CD4-positive, alpha-beta T cell treated with Interleukin-21 for 1 hour (primary cell): Measurements from ENCODE around the gene TBP.
"Not testable (repeated sequence)": the region's sequence is repeated elsewhere in the genome, so short reads cannot be mapped to it uniquely, and the experiment has no call there.

Experiments
- DNase-seq: peaks from one replicate; pipeline ENCODE4 v3.0.0-alpha.2; 2020

The TBP gene

GRCh38 chr6:170536671-170537070, 17.5 kb upstream of the TBP start:
- no peak for DNase-seq

DNA sequence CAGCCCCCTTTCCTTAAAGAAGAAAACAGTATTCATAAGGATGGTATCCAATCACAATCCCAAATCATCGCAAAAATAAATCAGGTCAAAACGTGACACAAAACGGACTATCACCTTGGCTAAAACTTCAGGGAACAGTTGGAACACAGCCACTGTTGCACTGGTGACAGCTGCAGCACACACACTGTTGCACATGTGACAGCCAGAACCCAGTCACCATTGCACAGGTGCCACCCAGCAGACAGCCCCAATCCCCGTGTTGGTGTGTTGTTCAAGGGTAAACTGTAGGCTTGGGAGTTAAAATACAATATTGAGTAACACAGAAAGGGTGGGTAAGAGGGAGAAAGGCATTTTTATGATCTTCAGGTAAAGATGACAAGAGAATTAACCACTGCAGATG, 16.8 kb upstream of the TBP start:
- DNase-seq, result no peak

- no peak for DNase-seq
Measured at GRCh38 chr6:170542031-170542719, 12.0 kb upstream of the TBP start.

- no peak for DNase-seq
Measured at GRCh38 chr6:170545405-170545804, 8.8 kb upstream of the TBP start.

DNA sequence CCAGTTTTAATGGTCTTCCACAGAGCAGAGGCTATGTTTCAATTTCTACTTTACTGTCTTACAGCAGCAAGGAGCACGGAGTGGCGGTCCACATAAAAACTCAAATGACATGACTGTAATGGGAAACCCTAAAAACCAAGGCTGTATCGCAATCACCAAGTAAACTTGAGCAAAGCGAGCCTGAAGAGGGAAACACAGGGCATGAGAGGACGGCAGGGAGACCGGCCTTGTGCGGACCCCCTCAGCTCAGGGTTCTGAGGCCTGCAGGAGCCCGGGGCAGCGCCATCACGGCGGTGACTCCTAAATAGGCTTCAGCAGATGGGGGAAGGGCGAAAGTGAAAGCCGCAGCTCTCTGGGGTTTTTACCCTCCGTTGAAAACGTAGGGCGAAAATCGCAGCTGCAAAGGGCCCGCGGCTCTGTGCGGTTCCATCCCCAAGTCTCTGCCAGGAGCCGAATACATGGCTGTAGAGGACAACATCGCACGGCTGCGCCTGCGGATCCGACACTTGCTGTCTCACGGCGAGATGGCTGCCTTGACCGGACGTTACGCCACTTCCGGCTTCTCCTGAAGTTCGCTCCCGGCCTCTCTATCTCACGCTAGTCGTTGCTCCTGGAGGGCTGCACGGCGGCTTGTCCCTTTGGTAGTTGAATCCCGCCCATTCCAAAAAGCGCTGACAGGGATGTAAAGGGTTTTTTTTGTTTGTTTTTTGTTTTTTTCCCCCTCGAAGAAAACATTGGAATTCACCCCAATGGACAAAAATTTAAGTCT, 1.2 kb upstream of the TBP start, which contains the start of gene PSMB1:
PSMB1 (minus strand) TSS at position 543 of the 769 bp plus-strand sequence; CDS start at position 478, 65 bp downstream.
- peak; percentile 87 for DNase-seq

- DNase-seq, result peak; percentile 68
Measured at GRCh38 chr6:170553534-170554012, 596 bp upstream of the TBP start.

DNA sequence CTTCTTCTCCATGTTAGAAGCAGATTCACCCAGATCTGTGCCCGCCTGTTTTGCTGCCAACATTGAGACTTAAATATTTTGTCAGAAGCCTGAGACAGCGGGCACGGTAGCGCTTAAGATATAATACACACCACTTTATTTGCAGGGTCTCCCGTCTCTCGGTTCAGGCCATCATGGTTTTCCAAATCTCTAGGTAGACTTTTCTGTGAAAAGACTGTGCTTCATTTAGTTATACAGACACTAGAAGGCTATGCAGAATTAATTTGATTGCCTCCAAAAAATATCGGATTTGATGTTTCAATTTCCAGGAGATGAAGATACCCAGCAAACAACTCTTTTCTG, 598 bp downstream of the TBP start:
- no peak for DNase-seq

DNA sequence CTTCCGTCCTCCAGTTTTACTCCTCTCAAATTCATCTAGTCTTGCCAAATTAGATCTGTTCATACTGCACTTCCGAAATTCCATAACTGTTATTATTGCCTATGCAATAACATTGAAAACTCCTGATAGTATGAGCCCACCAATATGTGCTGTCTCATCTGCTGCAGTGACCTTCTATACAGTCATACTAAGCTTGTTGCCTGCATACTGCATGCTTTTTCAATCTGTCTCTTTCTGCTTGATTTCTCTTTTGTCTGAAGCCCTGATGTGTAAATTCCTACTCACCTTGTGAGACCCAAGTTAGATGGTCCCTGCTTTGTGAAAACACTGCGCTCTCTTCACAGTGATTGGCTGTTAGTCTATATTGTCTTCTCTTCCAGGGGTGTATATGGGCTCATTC, 1.1 kb downstream of the TBP start:
- DNase-seq, result no peak

GRCh38 chr6:170561555-170561954, 7.4 kb downstream of the TBP start:
- no peak for DNase-seq

DNA sequence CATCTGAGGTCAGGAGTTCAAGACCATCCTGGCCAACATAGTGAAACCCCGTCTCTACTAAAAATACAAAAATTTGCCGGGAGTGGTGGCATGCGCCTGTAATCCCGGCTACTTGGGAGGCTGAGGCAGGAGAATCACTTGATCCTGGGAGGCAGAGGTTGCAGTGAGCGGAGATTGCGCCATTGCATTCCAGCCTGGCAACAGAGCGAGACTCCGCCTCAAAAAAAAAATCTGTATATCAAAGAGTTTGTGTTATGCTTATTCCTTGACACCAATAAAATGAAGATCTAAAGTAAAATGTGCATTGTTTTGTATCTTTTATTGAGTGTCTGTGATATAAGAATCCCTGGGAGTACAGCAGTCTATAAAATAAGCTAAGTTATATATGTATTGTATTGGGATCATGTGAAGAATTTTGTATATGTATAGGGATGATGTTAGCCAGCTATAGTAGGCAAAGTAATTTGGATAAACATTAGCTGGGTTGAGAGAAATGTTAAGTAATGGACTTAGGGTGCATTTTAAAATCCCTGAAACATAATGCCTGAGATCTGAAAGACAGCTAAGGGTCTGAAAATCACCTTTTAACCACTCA, 10.9 kb downstream of the TBP start:
- DNase-seq, result no peak

GRCh38 chr6:170572704-170573466, 18.7 kb downstream of the TBP start:
- DNase-seq, result no peak

DNA sequence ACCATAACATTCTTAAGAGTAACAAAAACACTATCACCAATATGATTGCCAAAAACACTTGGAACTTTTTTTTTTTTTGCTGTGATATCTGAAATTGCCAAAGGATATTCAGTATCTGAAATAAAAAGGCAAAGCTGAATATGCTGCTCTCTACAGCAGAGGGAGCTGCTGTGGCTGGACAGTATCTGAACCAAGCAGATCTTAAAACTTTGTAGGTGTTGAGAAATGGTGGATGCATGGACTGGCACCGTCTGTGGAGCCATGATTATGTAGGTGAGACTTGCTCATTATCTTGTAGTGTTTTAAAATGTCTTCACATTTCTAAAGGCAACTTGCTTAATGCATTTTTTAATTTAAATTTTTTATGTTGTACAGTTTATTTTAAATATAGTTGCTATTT, 21.1 kb downstream of the TBP start:
- DNase-seq, result no peak

DNA sequence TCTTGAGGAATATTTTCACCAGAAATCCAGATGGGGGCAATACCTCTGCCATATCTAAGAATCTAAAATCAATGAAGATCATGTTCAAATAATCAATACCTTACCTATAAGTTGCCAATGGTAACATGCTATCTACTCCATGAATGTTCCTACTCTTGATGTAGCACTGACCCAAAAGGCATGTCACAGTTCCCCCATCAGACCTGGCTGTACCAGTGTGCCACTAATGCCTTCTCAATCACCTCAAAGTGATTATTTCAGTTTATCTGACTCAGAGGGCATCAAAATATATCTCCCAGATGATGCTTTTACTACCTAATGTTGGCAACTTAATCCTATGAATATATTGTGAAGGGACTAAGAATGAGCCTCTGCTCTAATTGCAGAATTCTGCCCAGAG, 24.7 kb downstream of the TBP start:
- no peak for DNase-seq

DNA sequence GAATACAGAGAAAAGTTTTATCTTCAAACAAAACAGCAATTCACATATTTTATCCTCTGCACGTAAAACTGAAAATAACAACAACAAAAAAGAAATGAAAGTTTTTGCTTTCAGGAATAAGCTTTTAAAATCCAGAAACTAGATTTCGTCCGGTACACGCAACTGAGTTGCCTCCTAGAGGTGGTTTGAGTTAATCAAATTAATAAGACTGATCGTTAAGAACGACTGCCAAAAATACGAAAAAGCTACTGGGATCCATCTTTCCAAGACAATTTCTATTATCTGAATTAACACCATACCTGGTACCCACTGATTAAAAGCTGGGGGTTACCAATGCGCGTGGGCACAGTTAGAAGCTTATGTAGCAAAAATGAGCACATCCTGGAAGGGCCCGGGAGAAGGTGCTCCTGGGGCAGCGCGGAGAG, 29.6 kb downstream of the TBP start:
- DNase-seq, result peak; percentile 4

DNA sequence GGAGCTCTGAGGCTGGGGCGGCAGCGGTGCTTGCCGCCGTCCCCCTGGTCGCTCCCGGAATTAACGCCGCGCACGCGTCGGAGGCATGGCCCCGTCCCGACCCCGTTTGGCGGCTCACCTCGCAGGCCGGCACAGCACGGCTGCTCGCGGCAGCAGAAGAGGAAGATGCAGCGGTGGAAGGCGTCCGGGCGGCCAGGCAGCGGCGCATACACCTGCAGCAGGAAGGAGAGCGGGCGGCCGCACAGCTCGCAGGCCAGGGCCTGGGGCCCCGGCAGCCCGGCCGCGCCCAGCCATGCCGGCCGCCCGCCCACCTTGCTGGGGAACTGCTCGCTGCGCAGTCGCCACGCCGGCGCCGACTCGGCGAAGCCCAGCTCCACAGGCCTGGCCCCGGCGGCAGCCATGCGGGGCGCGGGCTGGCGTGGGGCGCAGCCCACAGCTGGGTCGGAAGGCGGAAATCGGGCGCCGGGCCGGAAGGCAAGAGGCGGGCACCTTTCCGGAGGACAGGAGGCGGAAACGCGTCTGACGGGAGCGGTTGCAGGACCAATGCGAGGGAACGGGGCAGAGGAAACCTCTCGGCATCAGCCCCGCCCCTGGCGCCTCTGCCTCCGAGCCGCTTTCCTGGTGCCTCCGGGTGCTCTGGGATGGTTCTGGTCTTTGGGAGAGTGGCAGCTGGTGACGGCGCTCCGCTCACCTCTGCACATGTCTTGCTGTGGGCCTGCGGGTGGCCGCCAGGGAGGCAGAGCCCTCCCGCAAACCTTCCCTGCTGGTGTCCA, 30.2 kb downstream of the TBP start, which contains the start of gene PDCD2:
PDCD2 (minus strand) TSS at position 457 of the 773 bp plus-strand sequence; CDS start at position 401, 56 bp downstream.
- peak; percentile 90 for DNase-seq

GRCh38 chr6:170584954-170585498, 30.9 kb downstream of the TBP start:
- DNase-seq, result no peak

- no peak for DNase-seq
Measured at GRCh38 chr6:170590725-170591124, 36.6 kb downstream of the TBP start.

GRCh38 chr6:170596426-170596825, 42.3 kb downstream of the TBP start:
- no peak for DNase-seq

DNA sequence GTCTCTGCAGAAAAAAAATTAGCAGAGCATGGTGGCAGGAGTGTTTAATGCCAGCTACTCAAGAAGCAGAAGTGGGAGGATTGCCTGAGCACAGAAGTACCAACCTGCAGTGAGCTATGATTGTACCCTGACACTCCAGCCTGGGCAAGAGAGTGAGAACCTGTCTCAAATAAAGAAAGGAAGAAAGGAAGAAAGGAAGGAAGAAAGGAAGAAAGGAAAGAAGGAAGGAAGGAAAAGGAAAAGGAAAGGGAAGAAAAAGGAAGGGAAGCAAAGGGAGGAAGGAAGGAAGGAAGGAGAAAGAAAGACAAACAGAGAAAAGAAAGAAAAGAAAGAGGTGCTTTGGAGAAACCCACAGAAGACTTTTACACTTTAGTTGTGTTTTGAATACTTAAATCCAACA, 43.1 kb downstream of the TBP start:
- no peak for DNase-seq

- DNase-seq, result no peak
Measured at GRCh38 chr6:170605574-170606259, 51.5 kb downstream of the TBP start.

DNA sequence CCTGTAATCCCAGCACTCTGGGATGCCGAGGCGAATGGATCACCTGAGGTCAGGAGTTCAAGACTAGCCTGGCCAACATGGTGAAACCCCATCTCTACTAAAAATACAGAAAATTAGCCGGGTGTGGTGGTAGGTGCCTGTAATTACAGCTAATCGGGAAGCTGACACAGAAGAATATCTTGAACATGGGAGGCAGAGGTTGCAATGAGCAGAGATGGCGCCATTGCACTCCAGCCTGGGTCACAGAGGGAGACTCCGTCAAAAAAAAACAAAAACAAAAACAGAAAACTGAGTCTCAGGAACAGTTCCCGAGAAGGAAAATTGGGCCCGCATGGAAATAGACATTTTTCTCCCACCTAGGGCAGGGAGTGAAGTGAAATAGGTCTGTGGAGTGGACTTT, 55.1 kb downstream of the TBP start:
- not testable (repeated sequence) for DNase-seq
